Activated CD8-positive, alpha-beta memory T cell treated with anti-CD3 and anti-CD28 coated beads for 1 hour (primary cell): ENCODE results near the gene RTP2.

Source experiments
- DNase-seq, 2 donors: peaks; one replicate each; pipeline ENCODE4 v3.0.0-alpha.2; 2020; ENCODE audit warnings: low read depth in 1 of 2; ENCODE audit errors: extremely low read depth in 1 of 2

Gene RTP2

DNA sequence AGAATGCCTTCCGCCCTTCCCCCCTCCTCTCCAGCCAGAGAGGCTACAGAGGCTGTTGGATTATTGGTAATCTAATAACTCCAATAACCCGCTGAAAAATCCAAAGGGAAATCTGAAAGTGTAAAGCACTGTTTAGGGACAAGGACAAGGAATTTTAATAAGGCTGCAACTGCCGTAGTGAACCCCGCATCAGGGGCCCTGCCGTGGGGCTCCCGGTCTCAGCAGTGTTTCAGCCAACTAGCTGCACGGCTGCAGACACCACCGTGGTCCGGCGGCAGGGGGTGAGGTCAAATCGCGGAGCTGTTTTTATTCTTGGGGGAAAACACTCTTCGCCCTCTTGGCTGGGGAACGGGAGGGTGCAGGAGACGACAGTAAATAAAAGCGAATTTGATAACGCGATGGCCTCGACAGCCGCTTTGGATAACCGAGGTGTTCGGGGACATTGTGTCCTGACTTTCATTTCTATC, 36.8 kb upstream of the RTP2 start:
- no peak for DNase-seq

DNA sequence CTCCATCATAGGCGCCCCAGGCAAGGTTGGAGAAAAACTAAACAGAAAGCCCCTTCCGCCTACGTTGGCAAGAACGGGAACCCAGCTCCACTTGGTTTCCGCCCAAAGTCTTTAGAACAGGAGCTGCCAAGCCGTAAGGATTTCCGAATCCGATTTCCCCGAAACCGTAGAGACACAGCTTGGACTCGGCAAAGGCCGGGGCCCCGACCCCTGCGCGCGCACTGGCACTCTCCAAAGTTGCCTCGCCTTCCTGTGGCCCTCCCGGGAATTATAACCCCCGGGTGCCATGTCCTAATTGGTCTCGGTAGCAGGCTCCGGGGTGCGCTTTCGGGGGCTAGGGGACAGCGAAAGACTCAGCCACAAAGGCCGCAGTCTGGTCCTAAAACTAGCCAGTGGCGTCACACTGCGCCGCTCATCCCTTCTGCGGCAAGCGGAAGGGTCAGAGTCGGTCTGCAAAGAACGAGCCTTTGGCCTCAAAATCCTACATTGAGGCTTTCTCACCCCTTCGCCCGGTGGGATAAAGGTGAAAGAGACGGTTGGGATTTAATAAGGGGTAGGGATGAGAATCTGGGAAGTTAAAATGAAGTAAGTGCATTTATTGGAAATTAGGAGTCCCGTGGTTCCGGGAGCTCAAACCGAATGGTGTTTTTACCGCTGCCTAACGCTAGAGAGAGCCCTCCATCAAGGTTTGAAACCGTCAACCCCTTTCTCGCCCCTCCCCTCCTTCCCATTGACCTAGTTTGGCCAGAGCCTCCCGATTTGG, 36.2 kb upstream of the RTP2 start:
- DNase-seq = peak in 1 of 2 donors; percentile 33

DNA sequence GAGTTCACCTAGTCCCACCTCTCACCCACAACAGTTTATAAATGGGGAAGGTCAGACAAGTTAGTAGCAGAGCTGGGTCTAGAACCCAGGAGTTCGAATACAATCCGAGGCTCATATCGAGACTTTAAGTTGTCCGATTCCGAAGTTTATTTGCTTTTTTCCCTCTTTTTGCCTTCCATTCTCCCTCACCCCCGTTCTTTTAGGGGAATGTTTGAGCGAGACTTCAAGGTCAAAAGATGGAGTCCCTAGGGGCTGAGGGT, 35.6 kb upstream of the RTP2 start:
- no peak for DNase-seq

DNA sequence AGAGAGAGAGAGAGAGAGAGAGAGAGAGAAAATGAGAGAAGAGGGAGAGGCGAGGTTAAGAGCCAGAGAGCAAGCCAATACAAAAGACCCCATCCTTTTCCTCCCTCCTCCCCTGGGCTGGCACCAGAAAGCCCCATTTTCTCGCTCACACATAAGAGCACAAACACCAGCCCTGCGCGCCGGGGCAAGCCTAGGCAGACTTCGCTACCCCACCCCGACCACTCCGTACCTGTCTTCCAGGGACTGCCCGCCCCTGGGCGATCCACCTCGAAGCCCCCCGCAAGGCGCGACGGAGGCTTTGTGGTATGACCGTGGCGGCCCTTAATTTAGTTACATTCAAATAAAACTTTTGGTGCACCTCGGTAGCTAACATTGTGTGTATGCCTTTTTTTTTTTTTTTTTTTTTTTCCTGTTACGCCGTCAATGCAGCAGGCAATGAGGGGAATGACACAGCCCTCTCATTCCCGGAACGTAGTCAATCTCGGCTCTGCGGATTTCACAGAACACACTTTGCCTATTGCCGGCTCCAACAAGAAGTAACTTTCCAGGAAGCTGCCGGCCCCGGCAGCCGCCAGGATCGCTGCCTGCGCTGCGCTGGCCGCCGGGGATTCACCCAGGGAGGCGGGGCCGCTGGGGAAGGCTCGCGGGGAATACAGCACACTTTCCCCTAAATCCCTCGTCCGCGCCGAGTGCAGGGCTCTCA, 35.2 kb upstream of the RTP2 start:
- DNase-seq = peak in 1 of 2 donors; percentile 28

DNA sequence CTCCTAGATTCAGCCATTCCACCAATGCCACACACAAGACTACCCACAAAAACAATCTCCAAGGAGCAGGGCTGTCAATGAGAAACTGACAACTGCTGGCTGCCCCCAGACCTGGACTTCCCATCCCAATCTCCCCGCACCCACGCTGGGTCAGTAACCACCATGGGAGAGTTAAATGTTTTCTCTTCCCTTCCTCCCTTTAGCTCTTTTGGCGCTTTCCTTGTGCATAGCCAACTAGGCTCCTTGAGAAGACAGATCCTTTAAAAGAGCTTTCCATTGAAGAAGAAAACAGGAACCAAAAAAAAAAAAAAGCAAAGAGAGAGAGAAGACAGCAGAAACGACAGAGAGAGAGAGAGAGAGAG, 34.6 kb upstream of the RTP2 start:
- no peak for DNase-seq

DNA sequence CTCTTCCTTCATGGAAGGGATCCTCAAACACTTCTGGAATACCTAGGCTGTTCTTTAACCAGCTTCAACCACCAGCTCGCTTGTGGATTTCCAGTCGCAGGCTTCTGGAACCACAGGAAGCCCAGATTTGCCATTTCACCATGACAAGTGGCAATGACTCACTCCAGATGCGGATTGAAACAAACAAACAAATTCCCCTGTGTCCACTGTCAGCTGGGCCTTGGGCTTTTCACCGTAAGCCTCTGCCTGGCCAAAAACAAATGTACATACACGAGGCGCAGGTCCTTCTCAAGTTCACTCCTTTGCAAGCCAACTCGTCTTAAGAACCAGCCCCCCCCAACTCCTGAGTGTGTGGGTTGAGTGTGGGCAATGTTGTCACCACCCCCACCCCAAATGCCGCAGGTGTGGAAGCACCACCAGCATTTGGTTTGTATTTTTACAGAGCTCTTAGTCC, 34.1 kb upstream of the RTP2 start:
- DNase-seq = no peak

DNA sequence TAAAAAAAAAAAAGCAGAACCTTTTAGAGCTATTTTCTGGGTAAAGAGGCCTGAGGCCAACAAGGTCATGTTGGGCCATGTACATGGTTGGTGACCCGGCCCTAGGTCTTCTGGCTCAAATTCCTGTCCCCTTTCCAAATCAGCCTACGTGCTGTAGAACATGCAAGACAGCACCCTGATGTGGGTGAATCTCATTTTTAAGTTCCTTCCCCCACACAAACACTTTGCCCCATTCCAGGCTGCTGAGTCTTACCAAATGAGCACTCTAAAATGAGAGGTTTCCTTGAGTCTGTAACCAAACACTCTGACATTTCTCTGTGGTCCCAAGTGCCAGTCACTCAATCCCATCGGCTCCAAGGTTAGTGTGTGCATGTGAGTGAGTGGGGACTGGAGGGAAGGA, 33.5 kb upstream of the RTP2 start:
- DNase-seq = no peak

DNA sequence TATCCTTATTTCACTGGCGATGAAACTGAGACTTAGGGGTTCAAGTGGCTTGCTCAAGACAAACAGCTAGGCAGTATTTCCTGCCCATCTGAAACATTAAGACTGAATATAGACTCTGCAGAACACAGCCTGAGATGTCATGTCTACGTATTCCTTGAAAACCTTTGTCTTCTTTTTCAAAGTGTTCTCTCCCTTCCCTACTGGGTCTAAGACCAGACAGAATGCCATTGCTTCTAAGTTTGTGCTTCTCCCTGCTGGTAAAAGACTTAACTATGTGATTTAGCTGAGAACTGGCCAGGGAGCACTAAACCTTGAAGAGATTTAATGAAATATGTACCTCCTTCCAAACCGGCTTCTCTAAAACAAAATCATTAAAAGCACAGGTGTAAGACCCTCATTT, 33.0 kb upstream of the RTP2 start:
- no peak for DNase-seq

DNA sequence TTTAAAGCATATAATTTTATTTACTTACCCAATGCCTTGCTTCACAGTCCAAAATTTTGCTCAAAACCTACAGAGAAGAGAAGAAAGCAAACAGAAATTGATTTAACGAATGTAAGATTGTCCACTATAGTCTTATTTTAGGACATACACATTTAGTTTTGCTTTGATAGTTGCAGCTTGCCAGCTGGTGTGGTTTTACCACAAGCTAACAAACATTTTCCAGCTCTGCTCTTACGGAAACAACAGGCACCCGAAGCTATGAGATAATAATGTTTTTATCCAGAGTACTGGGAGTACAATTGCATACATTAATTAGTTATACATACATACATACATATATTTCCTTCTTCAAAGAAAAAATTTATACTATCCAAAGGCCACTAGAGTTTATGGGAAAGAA, 32.5 kb upstream of the RTP2 start:
- no peak for DNase-seq

DNA sequence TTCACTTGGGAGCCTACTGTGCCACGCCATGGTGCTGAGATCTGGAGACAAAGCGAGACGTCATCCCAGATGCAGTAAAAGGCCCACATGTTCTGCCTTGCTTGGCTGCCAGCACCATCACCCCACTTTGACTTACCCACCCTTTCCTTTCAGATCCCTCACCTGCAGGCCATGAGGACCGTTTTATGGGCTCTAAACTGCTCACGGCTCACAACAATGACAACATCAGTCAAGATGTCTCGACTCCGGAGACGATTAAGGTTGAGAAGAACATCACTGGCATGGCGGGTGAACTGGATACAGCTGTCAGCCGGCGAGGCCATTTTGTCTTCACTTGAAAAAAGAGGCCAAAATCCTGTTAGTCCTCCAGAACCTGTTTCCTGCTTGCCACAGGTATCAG, 31.0 kb upstream of the RTP2 start:
- no peak for DNase-seq

DNA sequence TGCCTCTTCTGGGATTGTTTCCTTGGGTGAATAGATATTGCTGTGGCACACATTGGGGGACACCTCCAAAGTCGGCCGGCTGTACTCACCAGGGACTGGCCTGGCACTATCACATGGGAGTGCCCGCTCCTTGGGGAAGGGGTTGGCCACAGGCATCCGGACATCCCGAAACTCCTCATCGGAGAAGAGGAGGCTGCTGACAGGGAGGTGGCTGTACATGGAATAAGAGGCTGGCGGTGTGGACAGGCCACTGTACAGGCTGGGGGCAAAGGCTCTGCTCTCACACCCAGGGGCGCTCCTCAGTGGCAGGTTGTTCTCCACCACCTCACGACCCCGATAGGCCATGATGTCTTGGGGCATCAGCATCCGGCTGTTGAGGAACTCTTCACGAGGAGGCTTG, 27.2 kb upstream of the RTP2 start:
- no peak for DNase-seq

DNA sequence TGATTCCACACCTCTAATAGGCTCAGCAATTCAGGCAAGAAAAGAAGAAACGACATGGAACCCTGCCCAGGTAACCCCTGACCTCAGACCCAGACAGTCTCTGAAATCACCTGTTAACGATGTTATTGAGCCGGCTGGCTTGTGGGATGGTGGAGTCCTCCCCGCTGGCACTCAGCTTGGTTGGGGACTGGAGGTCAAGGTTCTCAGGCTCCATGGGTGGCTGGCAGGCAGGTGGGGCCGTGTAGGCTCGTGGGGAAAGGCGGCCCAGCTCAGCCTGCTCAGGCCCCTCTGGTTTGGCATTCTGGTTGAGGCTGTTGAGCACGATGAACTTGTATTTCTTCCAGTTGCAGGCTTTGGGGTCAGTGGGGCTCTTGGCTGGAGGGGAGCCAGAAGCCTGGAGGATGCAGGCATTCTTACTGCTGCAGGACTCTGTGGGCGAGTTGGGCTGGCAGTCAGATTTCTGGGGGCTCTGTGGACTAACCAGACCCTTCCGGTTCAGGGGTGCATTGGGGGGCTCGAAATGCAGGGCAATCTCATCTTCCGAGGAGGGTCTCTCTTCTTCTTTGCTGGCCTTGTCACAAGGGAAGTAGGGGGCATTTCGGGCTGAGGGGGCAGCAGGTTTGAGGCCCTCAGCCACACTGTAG, 26.7 kb upstream of the RTP2 start:
- DNase-seq = no peak

DNA sequence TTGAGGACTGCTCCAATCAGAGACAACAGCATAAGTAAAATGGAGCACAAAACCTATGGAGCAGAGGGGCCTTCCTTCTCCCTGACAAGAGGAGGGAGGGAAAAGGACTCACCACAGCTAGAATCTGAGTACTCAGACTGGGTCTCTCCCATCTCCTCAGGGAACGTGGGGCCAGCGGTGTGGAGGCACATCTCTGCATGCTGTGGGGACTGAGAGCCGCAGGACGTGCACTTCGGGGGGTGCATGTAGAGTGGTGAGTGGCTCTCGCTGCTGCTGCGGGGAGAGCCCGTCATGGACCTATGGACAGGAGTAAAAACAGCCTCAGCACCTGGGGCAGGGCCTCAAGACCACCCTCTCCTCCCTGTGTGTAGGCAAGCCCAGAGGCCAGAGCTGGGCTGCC, 25.9 kb upstream of the RTP2 start:
- no peak for DNase-seq

DNA sequence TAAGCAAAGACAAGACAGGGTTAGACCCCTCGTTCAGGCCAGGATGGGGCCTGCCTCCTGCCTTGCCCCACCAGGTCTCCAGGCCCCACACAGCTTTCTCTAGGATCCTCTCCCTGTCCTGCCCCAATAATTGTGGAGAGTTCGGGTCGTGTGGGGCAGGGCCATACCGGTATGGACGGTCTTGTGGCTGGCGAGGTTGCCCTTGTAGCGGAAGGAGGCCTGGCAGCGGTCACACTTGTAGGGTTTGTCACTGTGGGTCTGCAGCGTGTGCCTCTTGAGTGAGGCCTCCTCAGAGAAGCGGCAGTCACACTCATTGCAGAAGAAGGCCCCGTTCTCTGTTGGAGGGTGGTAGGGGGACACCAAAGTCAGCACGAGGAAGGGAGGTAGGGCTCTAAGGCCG, 24.2 kb upstream of the RTP2 start:
- DNase-seq = no peak

DNA sequence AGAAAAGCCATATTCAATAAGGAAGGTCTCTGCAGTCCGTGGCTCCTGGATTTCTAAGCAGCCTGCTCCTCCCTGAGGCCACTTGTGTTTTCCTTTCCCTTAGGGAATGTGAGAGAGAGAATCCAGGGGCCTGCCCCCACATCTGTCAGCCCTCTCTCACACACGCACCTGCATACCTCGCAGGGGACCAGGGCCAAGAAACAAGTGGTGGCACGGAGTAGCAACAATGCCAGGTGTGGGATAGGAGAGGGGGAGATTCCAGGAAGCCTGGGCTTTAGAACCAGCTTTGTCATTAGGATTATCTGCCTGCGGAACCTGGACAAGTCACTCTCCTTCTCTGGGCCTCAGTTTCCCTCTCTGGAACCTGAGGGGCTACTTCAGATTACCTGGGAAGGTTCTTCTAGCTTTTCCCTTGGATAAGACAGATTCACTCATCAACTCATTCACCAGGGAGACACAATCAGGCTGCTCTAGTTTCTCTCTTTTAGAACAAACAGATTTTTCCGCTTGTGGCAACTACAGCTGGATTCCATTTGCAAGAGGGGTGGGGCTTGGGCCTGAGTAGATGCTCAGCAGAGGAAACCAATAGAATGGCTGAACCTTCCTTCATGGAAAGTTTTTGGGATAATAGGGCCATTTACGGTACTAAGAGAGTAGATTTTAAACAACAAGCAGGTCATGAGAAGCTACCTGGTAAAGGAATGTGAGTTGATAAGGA, 23.5 kb upstream of the RTP2 start:
- no peak for DNase-seq

DNA sequence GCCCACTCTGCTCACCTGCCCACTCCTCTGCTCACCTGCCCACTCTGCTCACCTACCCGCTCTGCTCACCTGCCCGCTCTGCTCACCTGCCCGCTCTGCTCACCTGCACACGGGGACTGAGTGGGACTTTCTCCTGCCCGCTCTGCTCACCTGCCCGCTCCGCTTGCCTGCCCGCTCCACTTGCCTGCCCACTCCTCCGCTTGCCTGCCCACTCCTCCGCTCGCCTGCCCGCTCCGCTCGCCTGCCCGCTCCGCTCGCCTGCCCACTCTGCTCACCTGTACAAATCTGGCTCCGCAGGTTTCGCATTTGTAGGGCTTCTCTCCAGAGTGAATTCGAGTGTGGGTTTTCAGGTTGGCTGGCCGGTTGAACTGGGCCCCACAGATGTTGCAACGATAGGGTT, 22.9 kb upstream of the RTP2 start:
- DNase-seq = no peak

DNA sequence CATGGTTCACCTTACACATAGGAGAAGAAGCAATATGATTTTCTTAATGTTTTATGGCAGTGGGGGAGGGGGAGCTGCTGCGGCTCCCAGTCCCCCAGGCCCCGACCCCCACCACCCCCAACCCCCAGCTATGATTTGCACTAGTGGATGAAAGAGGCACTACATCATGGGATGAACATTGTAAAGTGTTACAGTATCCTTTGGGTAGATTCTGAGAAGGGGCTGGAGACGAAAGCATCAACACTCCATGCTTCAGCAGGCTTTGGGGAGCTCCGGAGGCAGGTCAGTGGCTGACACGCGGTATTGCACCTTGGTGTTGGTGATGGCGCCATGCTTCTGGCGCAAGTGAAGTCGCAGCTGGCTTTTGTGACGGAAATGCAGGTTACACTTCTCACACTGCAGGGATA, 19.9 kb upstream of the RTP2 start:
- no peak for DNase-seq

DNA sequence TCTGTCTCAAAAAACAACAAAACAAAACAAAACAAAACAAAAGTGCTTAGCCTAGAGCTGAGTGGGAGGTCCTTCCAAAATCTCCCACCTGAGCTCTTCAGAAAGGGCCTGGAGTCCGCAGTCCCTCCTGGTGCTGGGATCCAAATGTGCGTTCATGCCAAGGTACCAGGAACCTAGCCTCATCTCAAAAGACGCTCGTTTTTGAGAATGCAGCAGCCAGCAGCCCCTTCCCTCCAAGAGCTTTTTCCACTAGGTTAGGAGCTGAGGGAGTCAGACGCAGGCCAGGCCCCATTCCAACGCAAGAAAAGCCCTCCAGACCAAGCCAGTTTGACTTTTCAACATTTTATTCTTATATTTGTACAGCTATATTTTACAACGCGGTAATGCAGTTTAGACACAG, 18.7 kb upstream of the RTP2 start:
- no peak for DNase-seq

DNA sequence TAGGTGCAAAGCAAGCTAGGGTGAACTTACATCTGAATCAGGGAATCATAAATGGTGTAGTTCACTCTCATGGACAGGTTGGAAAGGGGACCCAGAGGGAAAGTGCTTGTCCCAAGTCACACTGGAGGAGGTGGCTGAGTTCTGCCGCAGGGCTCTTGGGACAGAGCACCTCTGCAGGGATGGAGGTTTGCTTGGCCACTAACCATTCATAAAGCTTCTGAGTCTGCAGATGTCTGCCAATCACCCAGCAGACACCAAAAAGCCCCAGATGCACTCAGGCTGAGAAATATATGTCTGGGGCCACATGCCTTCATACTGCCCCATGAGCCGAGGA, 17.9 kb upstream of the RTP2 start:
- DNase-seq = no peak

DNA sequence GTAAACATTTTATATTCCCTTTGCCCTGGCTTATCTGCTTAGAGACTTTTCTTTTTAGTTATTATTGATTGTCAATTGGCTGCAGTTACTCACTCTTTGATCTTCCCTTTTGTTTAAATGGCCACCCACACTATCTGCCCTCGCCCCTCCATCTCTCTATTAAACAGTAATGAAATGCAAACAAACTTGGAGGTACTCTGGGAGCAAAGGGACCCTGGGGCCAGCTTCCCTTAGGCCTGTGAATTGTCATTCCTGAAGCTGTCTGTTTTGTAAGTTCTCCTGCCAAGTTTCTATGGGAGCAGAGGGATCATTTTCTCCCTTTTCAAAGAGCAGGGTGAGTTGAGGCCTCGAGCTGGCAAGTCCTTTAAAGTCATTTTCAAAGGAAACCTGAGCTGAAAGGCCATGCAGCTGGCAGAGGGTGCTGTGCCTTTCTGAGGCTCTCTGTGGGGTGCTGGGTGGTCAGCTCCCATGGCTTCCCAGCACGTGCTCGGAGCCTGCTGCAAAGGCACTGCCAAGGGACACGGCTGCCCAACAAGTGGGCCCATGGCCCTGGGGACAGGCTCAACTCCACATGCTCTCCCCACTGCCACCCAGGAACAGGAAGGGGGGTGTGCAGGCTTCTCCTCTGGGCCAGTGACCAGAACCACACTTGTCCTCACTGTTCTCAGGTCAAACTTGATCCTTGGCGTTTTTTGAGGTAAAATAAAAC, 17.4 kb upstream of the RTP2 start:
- no peak for DNase-seq

DNA sequence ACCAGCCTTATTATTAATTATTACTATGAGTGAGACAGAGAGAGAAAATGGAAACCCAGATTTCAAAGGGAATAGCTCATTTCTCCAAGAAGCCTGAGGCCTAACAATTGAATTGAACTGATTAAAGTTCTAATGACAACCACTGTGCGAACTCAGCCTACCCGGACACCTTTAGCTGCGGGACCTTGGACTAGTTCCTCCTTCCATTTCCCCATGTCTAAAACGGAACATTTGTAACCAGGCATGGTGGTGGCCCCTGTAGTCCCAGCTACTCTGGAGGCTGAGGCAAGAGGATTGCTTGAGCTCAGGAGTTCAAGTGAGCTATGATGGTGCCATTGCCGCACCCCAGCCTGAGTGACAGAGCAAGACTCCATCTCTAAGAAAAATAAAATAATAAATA, 16.4 kb upstream of the RTP2 start:
- DNase-seq = no peak
